Inflammatory macrophage (primary cell): ENCODE data around the gene SOX10.

Source experiments
- DNase-seq, 2 donors: peaks; one replicate each; pipeline ENCODE4 v3.0.0-alpha.2; 2020 to 2022

SOX10 gene

DNA sequence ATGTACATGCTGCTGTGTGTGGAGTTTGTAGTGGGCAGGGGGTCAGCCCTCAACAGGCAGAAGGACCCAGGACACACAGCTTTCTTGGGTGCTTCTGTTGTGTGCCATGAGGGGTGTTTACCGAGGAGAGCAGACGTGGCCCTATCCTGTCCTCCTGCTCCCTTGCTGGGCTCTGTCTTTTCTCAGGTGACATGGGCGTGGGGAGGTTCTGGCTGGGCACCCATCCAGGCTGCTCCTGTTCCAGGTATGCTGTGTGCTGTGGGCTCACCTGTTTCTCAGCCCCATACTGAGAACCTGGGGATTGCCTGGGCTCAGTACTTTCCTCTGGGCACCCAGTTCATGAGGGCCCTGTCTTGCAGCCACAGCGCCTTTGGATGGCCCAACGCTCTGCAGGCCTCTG lies 55.0 kb downstream of the SOX10 start:
- no peak for DNase-seq

- no peak for DNase-seq
Measured at GRCh38 chr22:37927637-37927936, 56.8 kb downstream of the SOX10 start.

GRCh38 chr22:37926771-37927636 lies 57.4 kb downstream of the SOX10 start:
- no peak for DNase-seq

DNA sequence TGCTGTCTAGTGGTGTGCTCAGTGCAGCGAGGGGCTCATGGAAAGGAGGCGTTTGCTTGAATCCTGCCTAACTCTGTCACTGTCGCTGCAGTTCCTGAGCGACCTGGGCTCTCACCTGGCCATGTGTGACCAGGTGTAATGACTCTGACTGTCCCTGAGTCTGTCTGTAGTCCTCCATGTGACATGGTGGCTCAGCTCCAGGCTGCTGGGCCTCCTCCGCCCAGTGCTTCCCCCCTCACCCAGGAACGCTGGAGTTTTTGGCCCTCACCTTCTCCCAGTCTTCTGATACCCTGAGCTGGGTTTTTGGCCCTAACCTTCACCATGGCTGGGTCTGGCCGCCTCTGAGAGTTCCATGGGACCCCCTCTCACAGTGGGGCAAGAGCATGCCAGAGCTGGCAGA lies 58.0 kb downstream of the SOX10 start:
- no peak for DNase-seq

GRCh38 chr22:37925767-37926166 lies 58.6 kb downstream of the SOX10 start:
- no peak for DNase-seq

GRCh38 chr22:37925330-37925729 lies 59.0 kb downstream of the SOX10 start:
- no peak for DNase-seq

GRCh38 chr22:37924386-37925065 lies 59.8 kb downstream of the SOX10 start:
- no peak for DNase-seq

- DNase-seq: no peak
Measured at GRCh38 chr22:37923927-37924326, 60.4 kb downstream of the SOX10 start.
